Activated CD8-positive, alpha-beta T cell treated with anti-CD3 and anti-CD28 coated beads for 36 hours (primary cell): ENCODE results near the gene ATXN7L1. TPM values are rescaled to one million over a fixed set of nuclear protein-coding genes. Genes with fewer than 3 reads are reported as not detected.
A peak's percentile ranks its signal among the peaks of the same experiment; 100 is the strongest.

Experiments
- ATAC-seq: fragments of 200-7000 bp; cut with Tn5 transposase; one replicate; pipeline ENCODE4 v1.10.0; 2021; ENCODE audit warnings: mild to moderate bottlenecking, moderate library complexity
- CTCF ChIA-PET: fragments of 350-600 bp; sonication (Branson Sonifier 250); formaldehyde crosslinking; loops from one replicate; lab custom pipeline; 2021; ENCODE audit warnings: antibody characterized with exemption; lab: Charles Lee
- POLR2A ChIA-PET: fragments of 350-600 bp; sonication (Branson Sonifier 250); formaldehyde crosslinking; loops from one replicate; lab custom pipeline; 2021; ENCODE audit warnings: antibody characterized with exemption; lab: Charles Lee
- DNase-seq: peaks from one replicate; pipeline ENCODE4 v3.0.0-alpha.2; 2020
- H3K27ac Mint-ChIP-seq: one replicate; pipeline ENCODE4 v1.8.0; 2021; ENCODE audit warnings: mild to moderate bottlenecking, mixed read lengths
- H3K27me3 Mint-ChIP-seq: one replicate; pipeline ENCODE4 v1.8.0; 2021; ENCODE audit warnings: mixed read lengths
- H3K36me3 Mint-ChIP-seq: one replicate; pipeline ENCODE4 v1.8.0; 2021; ENCODE audit warnings: low read depth, mixed read lengths
- H3K4me1 Mint-ChIP-seq: one replicate; pipeline ENCODE4 v1.8.0; 2021; ENCODE audit warnings: low read depth, mixed read lengths
- H3K4me3 Mint-ChIP-seq: one replicate; pipeline ENCODE4 v1.8.0; 2021; ENCODE audit warnings: mild to moderate bottlenecking, moderate library complexity, mixed read lengths
- H3K9me3 Mint-ChIP-seq: one replicate; pipeline ENCODE4 v1.8.0; 2021; ENCODE audit warnings: mixed read lengths
- intact Hi-C: fragments of 100-400 bp; cut with micrococcal nuclease; formaldehyde crosslinking; loops from one replicate; pipeline ENCODE4 v1.10.0; 2022
- total RNA-seq, 2 experiments: library from RNA; stranded (reverse); gene quantifications; one replicate each; pipeline ENCODE4 v1.2.3, GENCODE V29; 2021
- TF ChIP-seq, protein P1 (sequence below): fragments of 200-600 bp; IDR thresholded peaks from one replicate; pipeline ENCODE4 v1.8.0; 2022; ENCODE audit warnings: antibody characterized with exemption, mild to moderate bottlenecking

ATXN7L1 gene
- total RNA-seq, 2 experiments from 2014 or later, result 4.8 to 5.3 TPM

GRCh38 chr7:105682341-105683060 is 193.9 kb downstream of the ATXN7L1 start:
- no peaks in the 10 kb centered on the region for H3K36me3 Mint-ChIP-seq
- H3K27ac Mint-ChIP-seq, result no peak overlapping the region
- no peaks in the 10 kb centered on the region for H3K27me3 Mint-ChIP-seq
- peaks cover 24% of the 10 kb centered on the region for H3K4me1 Mint-ChIP-seq
- H3K4me3 Mint-ChIP-seq, result no peak overlapping the region
- no peak for DNase-seq
- TF ChIP-seq, protein P1, sequence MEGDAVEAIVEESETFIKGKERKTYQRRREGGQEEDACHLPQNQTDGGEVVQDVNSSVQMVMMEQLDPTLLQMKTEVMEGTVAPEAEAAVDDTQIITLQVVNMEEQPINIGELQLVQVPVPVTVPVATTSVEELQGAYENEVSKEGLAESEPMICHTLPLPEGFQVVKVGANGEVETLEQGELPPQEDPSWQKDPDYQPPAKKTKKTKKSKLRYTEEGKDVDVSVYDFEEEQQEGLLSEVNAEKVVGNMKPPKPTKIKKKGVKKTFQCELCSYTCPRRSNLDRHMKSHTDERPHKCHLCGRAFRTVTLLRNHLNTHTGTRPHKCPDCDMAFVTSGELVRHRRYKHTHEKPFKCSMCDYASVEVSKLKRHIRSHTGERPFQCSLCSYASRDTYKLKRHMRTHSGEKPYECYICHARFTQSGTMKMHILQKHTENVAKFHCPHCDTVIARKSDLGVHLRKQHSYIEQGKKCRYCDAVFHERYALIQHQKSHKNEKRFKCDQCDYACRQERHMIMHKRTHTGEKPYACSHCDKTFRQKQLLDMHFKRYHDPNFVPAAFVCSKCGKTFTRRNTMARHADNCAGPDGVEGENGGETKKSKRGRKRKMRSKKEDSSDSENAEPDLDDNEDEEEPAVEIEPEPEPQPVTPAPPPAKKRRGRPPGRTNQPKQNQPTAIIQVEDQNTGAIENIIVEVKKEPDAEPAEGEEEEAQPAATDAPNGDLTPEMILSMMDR, result no peak
- intact Hi-C loops, result no loop called here
- ChIA-PET POLR2A (no interaction called here), CTCF (interaction anchor here (3.8 kb wide), 1 partner anchor 26 kb away, joined by 16 read pairs; no protein-coding TSS in a partner anchor)
- no peak for ATAC-seq
- no peaks in the 10 kb centered on the region for H3K9me3 Mint-ChIP-seq

- TF ChIP-seq, protein P1, result no peak
- ATAC-seq, result no peak
- Mint-ChIP-seq H3K27me3 (no peaks in the 10 kb centered on the region), H3K4me3 (no peak overlapping the region), H3K9me3 (no peaks in the 10 kb centered on the region), H3K4me1 (peaks cover 40% of the 10 kb centered on the region), H3K27ac (no peak overlapping the region), H3K36me3 (no peaks in the 10 kb centered on the region)
- CTCF ChIA-PET, result interaction anchor here (1.3 kb wide), 1 partner anchor 9 kb away, joined by 4 read pairs; no protein-coding TSS in a partner anchor
- intact Hi-C loops, result no loop called here
- POLR2A ChIA-PET, result no interaction called here
- DNase-seq, result no peak
Observed at GRCh38 chr7:105680505-105681187, 195.8 kb downstream of the ATXN7L1 start.

GRCh38 chr7:105678811-105679495 is 197.4 kb downstream of the ATXN7L1 start:
- peaks cover 57% of the 10 kb centered on the region for H3K4me1 Mint-ChIP-seq
- ChIA-PET CTCF (interaction anchor here (0.6 to 2.5 kb wide), 2 partner anchors 339 to 363 kb away, joined by 3 to 7 read pairs; no protein-coding TSS in a partner anchor), POLR2A (interaction anchor here (1.0 to 2.6 kb wide), 2 partner anchors 12 to 127 kb away, joined by 4 to 17 read pairs; no protein-coding TSS in a partner anchor)
- TF ChIP-seq, protein P1, result no peak
- no peaks in the 10 kb centered on the region for H3K36me3 Mint-ChIP-seq
- DNase-seq, result peak; percentile 18
- no peak for ATAC-seq
- peak overlapping the region; percentile 71 for H3K4me3 Mint-ChIP-seq
- no peaks in the 10 kb centered on the region for H3K9me3 Mint-ChIP-seq
- H3K27me3 Mint-ChIP-seq, result no peaks in the 10 kb centered on the region
- intact Hi-C loops, result loop anchor here (5.0 kb wide), 1 partner anchor 128 kb away; no protein-coding TSS in a partner anchor
- H3K27ac Mint-ChIP-seq, result peak overlapping the region; percentile 89

DNA sequence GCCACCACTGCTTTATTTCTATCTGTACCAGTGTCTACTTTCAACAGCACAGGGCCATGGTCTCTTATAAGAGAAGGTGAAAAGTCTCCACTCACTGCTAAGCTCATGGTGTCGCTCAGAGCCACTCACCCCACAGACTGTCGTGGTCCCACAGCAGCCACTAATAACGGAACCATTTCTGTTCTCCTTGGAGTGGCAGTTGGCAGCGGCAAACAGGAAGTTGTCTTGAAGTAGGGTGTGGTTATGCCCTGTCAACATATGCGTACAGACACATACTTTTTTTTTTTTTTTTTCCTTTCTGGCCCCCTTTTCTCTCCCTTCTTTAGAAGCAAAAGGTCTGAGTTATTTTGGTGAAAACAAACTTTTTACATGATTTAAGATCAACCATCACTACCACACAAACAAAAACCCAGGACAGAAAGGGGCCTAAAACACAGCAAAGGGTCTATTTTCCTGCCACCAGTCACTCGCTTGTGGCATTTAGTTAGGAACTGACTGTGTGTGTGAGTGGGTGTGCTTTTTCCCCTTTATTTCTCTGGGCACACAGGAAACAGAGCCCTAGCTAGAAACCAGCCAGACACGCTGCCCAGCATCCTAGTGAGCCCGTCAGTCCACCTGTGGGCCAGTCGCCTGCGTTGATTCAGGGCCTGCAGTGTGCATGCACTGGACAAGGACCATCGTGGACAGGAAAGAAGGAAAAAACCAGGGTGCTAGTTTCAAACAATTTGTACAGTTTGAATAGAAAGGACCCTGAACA is 198.4 kb downstream of the ATXN7L1 start:
- peak; percentile 77 for ATAC-seq
- peak overlapping the region; percentile 71 for H3K4me3 Mint-ChIP-seq
- POLR2A ChIA-PET, result interaction anchor here (1.0 to 2.6 kb wide), 4 partner anchors 11 to 344 kb away, joined by 3 to 17 read pairs (median 6); no protein-coding TSS in a partner anchor
- H3K4me1 Mint-ChIP-seq, result peaks cover 66% of the 10 kb centered on the region
- no peaks in the 10 kb centered on the region for H3K27me3 Mint-ChIP-seq
- intact Hi-C loops, result loop anchor here (5.0 kb wide), 1 partner anchor 129 kb away; no protein-coding TSS in a partner anchor
- CTCF ChIA-PET, result interaction anchor here (0.6 to 2.8 kb wide), 7 partner anchors 10 to 364 kb away, joined by 3 to 16 read pairs (median 6); no protein-coding TSS in a partner anchor
- TF ChIP-seq, protein P1, result no peak
- DNase-seq, result peak; percentile 81
- H3K27ac Mint-ChIP-seq, result peak overlapping the region; percentile 89
- no peaks in the 10 kb centered on the region for H3K36me3 Mint-ChIP-seq
- H3K9me3 Mint-ChIP-seq, result no peaks in the 10 kb centered on the region
